CD8-positive, alpha-beta memory T cell (primary cell): Measurements from ENCODE around the gene EP400. TPM values are rescaled to one million over a fixed set of nuclear protein-coding genes. Genes with fewer than 3 reads are reported as not detected.

Source experiments
- CTCF ChIA-PET: fragments of 350-600 bp; sonication (Branson Sonifier 250); formaldehyde crosslinking; loops from one replicate; lab custom pipeline; 2021; ENCODE audit warnings: antibody characterized with exemption; lab: Charles Lee
- POLR2A ChIA-PET: fragments of 350-600 bp; sonication (Branson Sonifier 250); formaldehyde crosslinking; loops from one replicate; lab custom pipeline; 2021; ENCODE audit warnings: antibody characterized with exemption; lab: Charles Lee
- DNase-seq, 5 donors: peaks; one replicate each; pipeline versions ENCODE4 v3.0.0 to v3.0.0-alpha.2; 2020 to 2022; ENCODE audit warnings: mixed read lengths in 1 of 5
- H3K27ac ChIP-seq: one replicate; pipeline ENCODE4 v1.7.0; 2013; ENCODE audit warnings: low read depth, mild to moderate bottlenecking, low read length, moderate library complexity
- H3K27me3 ChIP-seq: 2 replicates; pipeline ENCODE4 v1.7.0; 2013; ENCODE audit warnings: low read length, mild to moderate bottlenecking; ENCODE audit not compliant: insufficient read depth, poor library complexity, severe bottlenecking
- H3K36me3 ChIP-seq: 2 replicates; pipeline ENCODE4 v1.7.0; 2013; ENCODE audit warnings: mild to moderate bottlenecking, low read length, moderate library complexity; ENCODE audit not compliant: insufficient read depth
- H3K4me1 ChIP-seq: 2 replicates; pipeline ENCODE4 v1.7.0; 2013; ENCODE audit warnings: mild to moderate bottlenecking, low read length, moderate library complexity; ENCODE audit not compliant: insufficient read depth
- H3K4me3 ChIP-seq: 2 replicates; pipeline ENCODE4 v1.7.0; 2013; ENCODE audit warnings: mild to moderate bottlenecking, low read length
- H3K9me3 ChIP-seq: 2 replicates; pipeline ENCODE4 v1.7.0; 2013; ENCODE audit warnings: mild to moderate bottlenecking, low read length
- H3K27ac Mint-ChIP-seq, 8 donors: one replicate each; pipeline ENCODE4 v1.8.0; 2020 to 2021; ENCODE audit warnings: mixed read lengths in 8 of 8, mild to moderate bottlenecking in 6 of 8, inconsistent platforms in 3 of 8, moderate library complexity in 3 of 8
- H3K27me3 Mint-ChIP-seq, 2 donors: one replicate each; pipeline ENCODE4 v1.8.0; 2020 to 2021; ENCODE audit warnings: mixed read lengths in 2 of 2, mild to moderate bottlenecking in 1 of 2, moderate library complexity in 1 of 2
- H3K36me3 Mint-ChIP-seq, 3 donors: one replicate each; pipeline ENCODE4 v1.8.0; 2020 to 2021; ENCODE audit warnings: mixed read lengths in 3 of 3, inconsistent platforms in 1 of 3, mild to moderate bottlenecking in 1 of 3
- H3K4me1 Mint-ChIP-seq, 3 donors: one replicate each; pipeline ENCODE4 v1.8.0; 2020 to 2021; ENCODE audit warnings: mixed read lengths in 3 of 3, inconsistent platforms in 1 of 3, mild to moderate bottlenecking in 1 of 3
- H3K4me3 Mint-ChIP-seq, 7 donors: one replicate each; pipeline ENCODE4 v1.8.0; 2020 to 2021; ENCODE audit warnings: mixed read lengths in 7 of 7, mild to moderate bottlenecking in 6 of 7, moderate library complexity in 4 of 7, inconsistent platforms in 2 of 7
- H3K9me3 Mint-ChIP-seq, 5 donors: one replicate each; pipeline ENCODE4 v1.8.0; 2020 to 2022; ENCODE audit warnings: mixed read lengths in 5 of 5, mild to moderate bottlenecking in 3 of 5, moderate library complexity in 2 of 5, inconsistent platforms in 1 of 5
- polyA plus RNA-seq: library from polyadenylated mRNA; unstranded; fragments of 300-500 nt; fragmentation: Illumina TruSeq; gene quantifications from one replicate; pipeline ENCODE4 v1.2.3, GENCODE V29; 2021
- total RNA-seq, 2 experiments: library from RNA; stranded (reverse); gene quantifications; one replicate each; pipeline ENCODE4 v1.2.3, GENCODE V29; 2021

Gene EP400
- total and polyA plus RNA-seq, 3 experiments from 2014 or later, result 4.3 to 48.8 (median 47.9) TPM

- Histone ChIP-seq H3K27ac (no peak overlapping the region), H3K27me3 (no peaks in the 10 kb centered on the region), H3K4me1 (peaks cover 17% of the 10 kb centered on the region), H3K4me3 (no peak overlapping the region), H3K36me3 (peaks cover 32% of the 10 kb centered on the region), H3K9me3 (no peaks in the 10 kb centered on the region)
- H3K4me1 Mint-ChIP-seq, result peaks cover 16 to 41% (median 18%) of the 10 kb centered on the region in 3 donors
- H3K4me3 Mint-ChIP-seq, result no peak overlapping the region
- POLR2A ChIA-PET, result no interaction called here
- no peak for DNase-seq
- H3K27me3 Mint-ChIP-seq, result no peaks in the 10 kb centered on the region
- peaks cover 6 to 86% (median 25%) of the 10 kb centered on the region in 3 donors for H3K36me3 Mint-ChIP-seq
- peak overlapping the region in 4 of 8 donors; percentile 23 to 94 (median 43) for H3K27ac Mint-ChIP-seq
- no peaks in the 10 kb centered on the region for H3K9me3 Mint-ChIP-seq
- CTCF ChIA-PET, result no interaction called here
Measured at GRCh38 chr12:132064631-132065030, 114.9 kb downstream of the EP400 start.

- H3K4me1 Mint-ChIP-seq, result peaks cover 16 to 41% (median 18%) of the 10 kb centered on the region in 3 donors
- peaks cover 6 to 86% (median 25%) of the 10 kb centered on the region in 3 donors for H3K36me3 Mint-ChIP-seq
- Histone ChIP-seq H3K27me3 (no peaks in the 10 kb centered on the region), H3K9me3 (no peaks in the 10 kb centered on the region), H3K36me3 (peaks cover 32% of the 10 kb centered on the region), H3K4me3 (no peak overlapping the region), H3K27ac (no peak overlapping the region), H3K4me1 (peaks cover 17% of the 10 kb centered on the region)
- peak overlapping the region in 2 of 8 donors; percentile 69 to 92 for H3K27ac Mint-ChIP-seq
- ChIA-PET CTCF (interaction anchor here (1.2 kb wide), 1 partner anchor 10 kb away, joined by 3 read pairs; no protein-coding TSS in a partner anchor), POLR2A (no interaction called here)
- H3K27me3 Mint-ChIP-seq, result no peaks in the 10 kb centered on the region
- no peak for DNase-seq
- H3K9me3 Mint-ChIP-seq, result no peaks in the 10 kb centered on the region
- no peak overlapping the region for H3K4me3 Mint-ChIP-seq
Measured at GRCh38 chr12:132065203-132065602, 115.5 kb downstream of the EP400 start.

- Histone ChIP-seq H3K27me3 (no peaks in the 10 kb centered on the region), H3K4me1 (peaks cover 17% of the 10 kb centered on the region), H3K9me3 (no peaks in the 10 kb centered on the region), H3K36me3 (peaks cover 31% of the 10 kb centered on the region), H3K27ac (no peak overlapping the region), H3K4me3 (no peak overlapping the region)
- ChIA-PET POLR2A (no interaction called here), CTCF (interaction anchor here (1.2 kb wide), 1 partner anchor 9 kb away, joined by 3 read pairs; no protein-coding TSS in a partner anchor)
- H3K27me3 Mint-ChIP-seq, result no peaks in the 10 kb centered on the region
- peak overlapping the region in 6 of 7 donors; percentile 67 to 89 (median 82) for H3K4me3 Mint-ChIP-seq
- DNase-seq, result no peak
- peaks cover 6 to 88% (median 26%) of the 10 kb centered on the region in 3 donors for H3K36me3 Mint-ChIP-seq
- H3K27ac Mint-ChIP-seq, result peak overlapping the region; percentile 40 to 95 (median 92)
- no peaks in the 10 kb centered on the region for H3K9me3 Mint-ChIP-seq
- peaks cover 17 to 41% (median 18%) of the 10 kb centered on the region in 3 donors for H3K4me1 Mint-ChIP-seq
Measured at GRCh38 chr12:132065609-132066344, 116.0 kb downstream of the EP400 start.

- no peaks in the 10 kb centered on the region for H3K27me3 ChIP-seq
- CTCF ChIA-PET, result interaction anchor here (1.2 kb wide), 1 partner anchor 8 kb away, joined by 3 read pairs; no protein-coding TSS in a partner anchor
- H3K4me3 Mint-ChIP-seq, result peak overlapping the region in 6 of 7 donors; percentile 67 to 89 (median 82)
- peaks cover 26% of the 10 kb centered on the region for H3K36me3 ChIP-seq
- no peaks in the 10 kb centered on the region for H3K27me3 Mint-ChIP-seq
- no peak overlapping the region for H3K4me3 ChIP-seq
- peaks cover 17 to 41% (median 18%) of the 10 kb centered on the region in 3 donors for H3K4me1 Mint-ChIP-seq
- no peak overlapping the region for H3K27ac ChIP-seq
- POLR2A ChIA-PET, result no interaction called here
- peak overlapping the region; percentile 40 to 95 (median 92) for H3K27ac Mint-ChIP-seq
- peaks cover 17% of the 10 kb centered on the region for H3K4me1 ChIP-seq
- no peaks in the 10 kb centered on the region for H3K9me3 Mint-ChIP-seq
- no peaks in the 10 kb centered on the region for H3K9me3 ChIP-seq
- DNase-seq, result peak in 2 of 5 donors; percentile 20 to 33
- peaks cover under 1 to 88% (median 21%) of the 10 kb centered on the region in 3 donors for H3K36me3 Mint-ChIP-seq
Measured at GRCh38 chr12:132066345-132066685, 116.6 kb downstream of the EP400 start.

GRCh38 chr12:132066749-132067148, 117.0 kb downstream of the EP400 start:
- Mint-ChIP-seq H3K4me1 (peaks cover 18 to 41% (median 21%) of the 10 kb centered on the region in 3 donors), H3K4me3 (peak overlapping the region in 4 of 7 donors; percentile 78 to 89 (median 84)), H3K27me3 (no peaks in the 10 kb centered on the region), H3K9me3 (no peaks in the 10 kb centered on the region), H3K27ac (peak overlapping the region in 7 of 8 donors; percentile 40 to 95 (median 92)), H3K36me3 (peaks cover 0 to 88% (median 23%) of the 10 kb centered on the region in 3 donors)
- Histone ChIP-seq H3K4me1 (peaks cover 17% of the 10 kb centered on the region), H3K9me3 (no peaks in the 10 kb centered on the region), H3K36me3 (peaks cover 24% of the 10 kb centered on the region), H3K4me3 (no peak overlapping the region), H3K27me3 (no peaks in the 10 kb centered on the region), H3K27ac (no peak overlapping the region)
- no peak for DNase-seq
- ChIA-PET CTCF (no interaction called here), POLR2A (no interaction called here)

GRCh38 chr12:132067182-132067581, 117.4 kb downstream of the EP400 start:
- no peak for DNase-seq
- no peaks in the 10 kb centered on the region for H3K9me3 ChIP-seq
- no peaks in the 10 kb centered on the region for H3K27me3 Mint-ChIP-seq
- peaks cover 0 to 88% (median 23%) of the 10 kb centered on the region in 3 donors for H3K36me3 Mint-ChIP-seq
- H3K9me3 Mint-ChIP-seq, result no peaks in the 10 kb centered on the region
- peaks cover 17% of the 10 kb centered on the region for H3K4me1 ChIP-seq
- peaks cover 18 to 41% (median 21%) of the 10 kb centered on the region in 3 donors for H3K4me1 Mint-ChIP-seq
- H3K27ac ChIP-seq, result no peak overlapping the region
- H3K36me3 ChIP-seq, result peaks cover 24% of the 10 kb centered on the region
- H3K27ac Mint-ChIP-seq, result peak overlapping the region in 1 of 8 donors; percentile 64
- ChIA-PET CTCF (no interaction called here), POLR2A (no interaction called here)
- no peaks in the 10 kb centered on the region for H3K27me3 ChIP-seq
- H3K4me3 Mint-ChIP-seq, result no peak overlapping the region
- no peak overlapping the region for H3K4me3 ChIP-seq

- H3K4me1 ChIP-seq, result peaks cover 17% of the 10 kb centered on the region
- Mint-ChIP-seq H3K4me3 (no peak overlapping the region), H3K27me3 (peaks cover 0 to 2% of the 10 kb centered on the region in 2 donors), H3K9me3 (no peaks in the 10 kb centered on the region), H3K4me1 (peaks cover 18 to 35% (median 21%) of the 10 kb centered on the region in 3 donors), H3K27ac (no peak overlapping the region), H3K36me3 (peaks cover 0 to 88% (median 20%) of the 10 kb centered on the region in 3 donors)
- H3K27ac ChIP-seq, result no peak overlapping the region
- CTCF ChIA-PET, result no interaction called here
- POLR2A ChIA-PET, result no interaction called here
- H3K27me3 ChIP-seq, result no peaks in the 10 kb centered on the region
- H3K9me3 ChIP-seq, result no peaks in the 10 kb centered on the region
- no peak for DNase-seq
- H3K4me3 ChIP-seq, result no peak overlapping the region
- peaks cover 16% of the 10 kb centered on the region for H3K36me3 ChIP-seq
Measured at GRCh38 chr12:132068250-132068649, 118.5 kb downstream of the EP400 start.

GRCh38 chr12:132069336-132069985, 119.7 kb downstream of the EP400 start:
- POLR2A ChIA-PET, result no interaction called here
- Mint-ChIP-seq H3K27me3 (peaks cover 0 to 2% of the 10 kb centered on the region in 2 donors), H3K9me3 (no peaks in the 10 kb centered on the region), H3K4me3 (no peak overlapping the region), H3K4me1 (peaks cover 12 to 26% (median 23%) of the 10 kb centered on the region in 3 donors), H3K27ac (no peak overlapping the region), H3K36me3 (peaks cover 0 to 84% (median 22%) of the 10 kb centered on the region in 3 donors)
- H3K36me3 ChIP-seq, result peaks cover 16% of the 10 kb centered on the region
- H3K4me1 ChIP-seq, result peaks cover 17% of the 10 kb centered on the region
- no peaks in the 10 kb centered on the region for H3K9me3 ChIP-seq
- no peak overlapping the region for H3K27ac ChIP-seq
- CTCF ChIA-PET, result no interaction called here
- no peaks in the 10 kb centered on the region for H3K27me3 ChIP-seq
- no peak for DNase-seq
- no peak overlapping the region for H3K4me3 ChIP-seq
